ENCODE results near the gene GLYR1. TPM values are rescaled to one million over a fixed set of nuclear protein-coding genes. Genes with fewer than 3 reads are reported as not detected.

GLYR1 gene
- total RNA-seq, 1 experiment from 2014 or later, result 135 TPM

DNA sequence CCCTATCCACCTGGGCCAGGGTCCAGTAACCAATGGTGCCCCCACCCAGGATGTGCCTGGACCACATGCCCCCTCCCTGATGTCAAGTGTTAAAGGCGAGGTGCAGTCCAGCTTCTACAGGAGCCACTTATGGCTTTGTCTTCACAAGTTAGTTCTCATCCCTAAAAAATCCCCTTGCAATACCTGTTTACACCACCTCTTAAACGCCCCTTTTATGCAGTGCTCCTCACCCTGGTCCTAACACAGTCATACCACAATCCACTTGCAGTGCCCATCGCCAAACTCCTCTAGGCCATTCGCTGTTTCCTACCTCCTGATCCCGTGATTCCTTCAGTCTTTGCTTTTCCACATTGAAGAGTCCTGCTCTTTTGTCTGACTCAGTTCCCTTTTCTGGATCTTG is 7.1 kb downstream of the GLYR1 start:
- intact Hi-C loops (cut with micrococcal nuclease; ENCODE audit: unreplicated experiment), result no loop called here
- H3K9me2 ChIP-seq (ENCODE audit: insufficient read depth), result no peaks in the 10 kb centered on the region
- CTCF ChIA-PET, result no interaction called here
- no peak overlapping the region for H3K4me3 ChIP-seq
- H3K9me3 ChIP-seq (ENCODE audit: insufficient read depth, low read depth), result no peaks in the 10 kb centered on the region
- H3K27me3 ChIP-seq (ENCODE audit: insufficient read depth, low read depth), result no peaks in the 10 kb centered on the region
- no peak overlapping the region for H2AFZ ChIP-seq
- DNase-seq, result no peak
- H3K79me2 ChIP-seq (ENCODE audit: low read depth), result peaks cover 19% of the 10 kb centered on the region
- H3K4me2 ChIP-seq, result no peak overlapping the region
- H3K36me3 ChIP-seq (ENCODE audit: low read depth), result peaks cover 46% of the 10 kb centered on the region
- TF ChIP-seq EZH2 (IDR thresholded peaks at IDR 0.05; ENCODE audit: low read depth), result no peak
- TF ChIP-seq, protein P1, sequence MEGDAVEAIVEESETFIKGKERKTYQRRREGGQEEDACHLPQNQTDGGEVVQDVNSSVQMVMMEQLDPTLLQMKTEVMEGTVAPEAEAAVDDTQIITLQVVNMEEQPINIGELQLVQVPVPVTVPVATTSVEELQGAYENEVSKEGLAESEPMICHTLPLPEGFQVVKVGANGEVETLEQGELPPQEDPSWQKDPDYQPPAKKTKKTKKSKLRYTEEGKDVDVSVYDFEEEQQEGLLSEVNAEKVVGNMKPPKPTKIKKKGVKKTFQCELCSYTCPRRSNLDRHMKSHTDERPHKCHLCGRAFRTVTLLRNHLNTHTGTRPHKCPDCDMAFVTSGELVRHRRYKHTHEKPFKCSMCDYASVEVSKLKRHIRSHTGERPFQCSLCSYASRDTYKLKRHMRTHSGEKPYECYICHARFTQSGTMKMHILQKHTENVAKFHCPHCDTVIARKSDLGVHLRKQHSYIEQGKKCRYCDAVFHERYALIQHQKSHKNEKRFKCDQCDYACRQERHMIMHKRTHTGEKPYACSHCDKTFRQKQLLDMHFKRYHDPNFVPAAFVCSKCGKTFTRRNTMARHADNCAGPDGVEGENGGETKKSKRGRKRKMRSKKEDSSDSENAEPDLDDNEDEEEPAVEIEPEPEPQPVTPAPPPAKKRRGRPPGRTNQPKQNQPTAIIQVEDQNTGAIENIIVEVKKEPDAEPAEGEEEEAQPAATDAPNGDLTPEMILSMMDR (conservative IDR thresholded peaks at IDR 0.05), result no peak
- peaks cover 37% of the 10 kb centered on the region; the same call in 1 of the 2 replicates for H3F3A ChIP-seq (ENCODE audit: insufficient read depth, low read depth)
- BruUV-seq (replicated peaks), result no TSS peak
- no peak overlapping the region for H3K27ac ChIP-seq
- H4K20me1 ChIP-seq (ENCODE audit: insufficient read depth), result peaks cover 5% of the 10 kb centered on the region
- POLR2A ChIA-PET (ENCODE audit: unreplicated experiment), result no interaction called here
- no peaks in the 10 kb centered on the region for H3K4me1 ChIP-seq (replicated peaks; ENCODE audit: insufficient read depth)

- Histone ChIP-seq H3K27me3 (ENCODE audit: insufficient read depth, low read depth) (no peaks in the 10 kb centered on the region), H3K9me3 (ENCODE audit: insufficient read depth, low read depth) (no peaks in the 10 kb centered on the region), H4K20me1 (ENCODE audit: insufficient read depth) (peaks cover 12% of the 10 kb centered on the region), H3K4me3 (no peak overlapping the region), H3K27ac (no peak overlapping the region), H2AFZ (no peak overlapping the region), H3K9me2 (ENCODE audit: insufficient read depth) (no peaks in the 10 kb centered on the region), H3K4me2 (no peak overlapping the region), H3F3A (ENCODE audit: insufficient read depth, low read depth) (peaks cover 26% of the 10 kb centered on the region; the same call in 1 of the 2 replicates), H3K36me3 (ENCODE audit: low read depth) (peaks cover 50% of the 10 kb centered on the region), H3K79me2 (ENCODE audit: low read depth) (peaks cover 6% of the 10 kb centered on the region; the same call in 1 of the 2 replicates), H3K4me1 (replicated peaks; ENCODE audit: insufficient read depth) (no peaks in the 10 kb centered on the region)
- DNase-seq, result no peak
- CTCF ChIA-PET, result no interaction called here
- POLR2A ChIA-PET (ENCODE audit: unreplicated experiment), result no interaction called here
- BruUV-seq (replicated peaks), result no TSS peak
- TF ChIP-seq, protein P1 (conservative IDR thresholded peaks at IDR 0.05), result no peak
- TF ChIP-seq EZH2 (IDR thresholded peaks at IDR 0.05; ENCODE audit: low read depth), result no peak
- intact Hi-C loops (cut with micrococcal nuclease; ENCODE audit: unreplicated experiment), result no loop called here
Measured at GRCh38 chr16:4837733-4838501, 9.2 kb downstream of the GLYR1 start.

GRCh38 chr16:4836727-4837126 is 10.4 kb downstream of the GLYR1 start:
- peaks cover 12% of the 10 kb centered on the region for H4K20me1 ChIP-seq (ENCODE audit: insufficient read depth)
- no peak for DNase-seq
- no peaks in the 10 kb centered on the region for H3K79me2 ChIP-seq (ENCODE audit: low read depth)
- no peaks in the 10 kb centered on the region for H3K27me3 ChIP-seq (ENCODE audit: insufficient read depth, low read depth)
- peaks cover 18% of the 10 kb centered on the region; the same call in 1 of the 2 replicates for H3F3A ChIP-seq (ENCODE audit: insufficient read depth, low read depth)
- no peaks in the 10 kb centered on the region for H3K9me3 ChIP-seq (ENCODE audit: insufficient read depth, low read depth)
- H3K36me3 ChIP-seq (ENCODE audit: low read depth), result peaks cover 46% of the 10 kb centered on the region
- CTCF ChIA-PET, result no interaction called here
- POLR2A ChIA-PET (ENCODE audit: unreplicated experiment), result no interaction called here
- BruUV-seq (replicated peaks), result no TSS peak
- H3K4me1 ChIP-seq (replicated peaks; ENCODE audit: insufficient read depth), result no peaks in the 10 kb centered on the region
- H3K9me2 ChIP-seq (ENCODE audit: insufficient read depth), result no peaks in the 10 kb centered on the region
- TF ChIP-seq EZH2 (IDR thresholded peaks at IDR 0.05; ENCODE audit: low read depth), result no peak
- TF ChIP-seq, protein P1 (conservative IDR thresholded peaks at IDR 0.05), result no peak
- no peak overlapping the region for H3K27ac ChIP-seq
- intact Hi-C loops (cut with micrococcal nuclease; ENCODE audit: unreplicated experiment), result no loop called here
- H3K4me3 ChIP-seq, result no peak overlapping the region
- H3K4me2 ChIP-seq, result no peak overlapping the region
- no peak overlapping the region for H2AFZ ChIP-seq
